ENCODE data around the gene KRT2.

DNA sequence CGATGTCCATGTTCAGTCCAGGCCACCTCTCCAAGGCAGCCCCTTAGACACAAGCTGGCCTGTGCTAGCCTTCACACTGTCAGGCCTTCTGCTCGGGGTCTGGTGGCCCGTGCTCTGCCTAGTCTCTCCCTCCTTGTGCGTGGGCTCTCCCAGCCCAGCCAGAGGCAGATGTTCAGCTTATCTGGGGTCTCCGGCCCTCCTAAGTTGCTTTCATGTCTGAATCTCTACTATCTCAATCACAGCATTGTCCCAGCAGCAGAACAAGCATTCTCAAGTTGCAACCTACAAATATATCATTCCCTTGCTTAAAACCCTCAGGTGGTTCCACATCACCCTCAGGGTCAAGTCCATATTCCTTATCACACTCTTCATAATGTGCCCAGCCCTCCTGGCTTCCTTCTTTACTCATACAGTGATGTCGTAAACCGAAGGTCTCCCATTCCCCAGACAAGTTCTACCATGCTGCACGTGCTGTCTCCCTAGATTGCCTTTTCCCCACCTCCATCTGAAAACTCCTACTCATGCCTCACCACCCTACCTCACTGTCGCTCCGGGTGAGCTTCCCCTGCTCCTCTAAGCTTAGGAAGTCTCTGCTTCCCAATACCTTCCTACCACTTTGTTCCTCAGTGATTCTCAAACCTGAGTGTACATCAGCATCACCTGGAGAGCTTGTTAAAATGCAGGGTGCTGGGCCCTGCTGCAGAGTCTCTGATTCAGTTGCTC lies 35.2 kb downstream of the KRT2 start:
- TF ChIP-seq POLR2A (IDR thresholded peaks at IDR 0.05) = no peak
- TF ChIP-seq CTCF (IDR thresholded peaks at IDR 0.05) = no peak
